Measurements from ENCODE around the gene COPS8. TPM values are rescaled to one million over a fixed set of nuclear protein-coding genes. Genes with fewer than 3 reads are reported as not detected.
A peak's percentile ranks its signal among the peaks of the same experiment; 100 is the strongest.

COPS8 gene
- total RNA-seq, 1 experiment from 2014 or later: 249 TPM

GRCh38 chr2:237131749-237132533, 46.3 kb downstream of the COPS8 start:
- no TSS peak for BruUV-seq (replicated peaks)
- intact Hi-C loops (cut with micrococcal nuclease): no loop called here
- no peaks in the 10 kb centered on the region for H3K4me1 Mint-ChIP-seq (ENCODE audit: insufficient read depth, unreplicated experiment)
- no peaks in the 10 kb centered on the region for H3K36me3 Mint-ChIP-seq (ENCODE audit: insufficient read depth, unreplicated experiment)
- DNase-seq (ENCODE audit: unreplicated experiment): no peak
- no peaks in the 10 kb centered on the region for H3K9me3 Mint-ChIP-seq (ENCODE audit: unreplicated experiment)
- H3K27ac Mint-ChIP-seq (ENCODE audit: low read depth, unreplicated experiment): no peak overlapping the region
- ChIA-PET CTCF (interaction anchor here (0.6 kb wide), 1 partner anchor 784 kb away, joined by 6 read pairs; no protein-coding TSS in a partner anchor), POLR2A (interaction anchor here (0.6 to 2.2 kb wide), 2 partner anchors 10 to 46 kb away, joined by 4 to 6 read pairs; no protein-coding TSS in a partner anchor)
- TF ChIP-seq CTCF (IDR thresholded peaks at IDR 0.05; ENCODE audit: unreplicated experiment): no peak
- H3K4me3 Mint-ChIP-seq (ENCODE audit: unreplicated experiment): no peak overlapping the region
- H3K27me3 Mint-ChIP-seq (ENCODE audit: insufficient read depth, unreplicated experiment): no peaks in the 10 kb centered on the region

- BruUV-seq (replicated peaks): no TSS peak
Observed at GRCh38 chr2:237132799-237133198, 47.1 kb downstream of the COPS8 start.

GRCh38 chr2:237134321-237135230, 48.9 kb downstream of the COPS8 start:
- DNase-seq (ENCODE audit: unreplicated experiment): no peak
- no TSS peak for BruUV-seq (replicated peaks)
- CTCF ChIA-PET: interaction anchor here (0.7 to 3.1 kb wide), 2 partner anchors 12 to 331 kb away, joined by 3 to 15 read pairs; no protein-coding TSS in a partner anchor

More at GRCh38 chr2:237132799-237133198, 47.1 kb downstream of the COPS8 start:
- CTCF ChIA-PET: interaction anchor here (0.7 to 3.1 kb wide), 2 partner anchors 11 kb away, joined by 3 to 15 read pairs; no protein-coding TSS in a partner anchor
- Mint-ChIP-seq H3K4me1 (ENCODE audit: insufficient read depth, unreplicated experiment) (no peaks in the 10 kb centered on the region), H3K27ac (ENCODE audit: low read depth, unreplicated experiment) (no peak overlapping the region), H3K36me3 (ENCODE audit: insufficient read depth, unreplicated experiment) (no peaks in the 10 kb centered on the region), H3K27me3 (ENCODE audit: insufficient read depth, unreplicated experiment) (no peaks in the 10 kb centered on the region), H3K9me3 (ENCODE audit: unreplicated experiment) (no peaks in the 10 kb centered on the region), H3K4me3 (ENCODE audit: unreplicated experiment) (no peak overlapping the region)
- POLR2A ChIA-PET: interaction anchor here (1.5 to 2.6 kb wide), 3 partner anchors 11 to 25 kb away, joined by 4 to 13 read pairs (median 6); no protein-coding TSS in a partner anchor
- peak; percentile 16 for TF ChIP-seq CTCF (IDR thresholded peaks at IDR 0.05; ENCODE audit: unreplicated experiment)
- intact Hi-C loops (cut with micrococcal nuclease): no loop called here
- DNase-seq (ENCODE audit: unreplicated experiment): no peak

More at GRCh38 chr2:237134321-237135230, 48.9 kb downstream of the COPS8 start:
- POLR2A ChIA-PET: interaction anchor here (0.6 to 2.6 kb wide), 9 partner anchors 9 to 315 kb away, joined by 3 to 13 read pairs (median 3); no protein-coding TSS in a partner anchor
- no peak overlapping the region for H3K4me3 Mint-ChIP-seq (ENCODE audit: unreplicated experiment)
- no peaks in the 10 kb centered on the region for H3K36me3 Mint-ChIP-seq (ENCODE audit: insufficient read depth, unreplicated experiment)
- intact Hi-C loops (cut with micrococcal nuclease): no loop called here
- no peaks in the 10 kb centered on the region for H3K27me3 Mint-ChIP-seq (ENCODE audit: insufficient read depth, unreplicated experiment)
- H3K27ac Mint-ChIP-seq (ENCODE audit: low read depth, unreplicated experiment): no peak overlapping the region
- no peak for TF ChIP-seq CTCF (IDR thresholded peaks at IDR 0.05; ENCODE audit: unreplicated experiment)
- no peaks in the 10 kb centered on the region for H3K4me1 Mint-ChIP-seq (ENCODE audit: insufficient read depth, unreplicated experiment)
- H3K9me3 Mint-ChIP-seq (ENCODE audit: unreplicated experiment): no peaks in the 10 kb centered on the region

Measured in MCF 10A (cell line).